Vagina (tissue), 2 donors: ENCODE data around the gene ADD1. TPM values are rescaled to one million over a fixed set of nuclear protein-coding genes. Genes with fewer than 3 reads are reported as not detected.

Experiments
- DNase-seq, 2 donors: peaks; one replicate each; pipeline ENCODE4 v3.0.0-alpha.2; 2017; ENCODE audit errors: extremely low spot score in 2 of 2
- H3K27ac ChIP-seq: fragments of 200-600 bp; sonication (generic); one replicate; pipeline ENCODE4 v1.5.1; 2019
- H3K27me3 ChIP-seq: fragments of 200-600 bp; sonication (generic); one replicate; pipeline ENCODE4 v1.5.1; 2019
- H3K36me3 ChIP-seq, 2 donors: fragments of 200-600 bp; sonication (generic); one replicate each; pipeline ENCODE4 v1.5.1; 2017 to 2019
- H3K4me1 ChIP-seq: fragments of 200-600 bp; sonication (generic); one replicate; pipeline ENCODE4 v1.5.1; 2019
- H3K4me3 ChIP-seq, 2 donors: fragments of 200-600 bp; sonication (generic); 1 replicate in 1 of 2; 2 replicates in 1 of 2; pipeline ENCODE4 v1.5.1; 2016 to 2019
- H3K9me3 ChIP-seq: fragments of 200-600 bp; sonication (generic); one replicate; pipeline ENCODE4 v1.5.1; 2019
- POLR2A ChIP-seq, 2 donors: fragments of 450-650 bp; IDR thresholded peaks; one replicate each; pipeline ENCODE4 v1.6.1; 2017; ENCODE audit warnings: antibody characterized with exemption in 2 of 2, mild to moderate bottlenecking in 2 of 2, moderate library complexity in 2 of 2
- POLR2AphosphoS5 ChIP-seq, 2 donors: sonication (generic); formaldehyde crosslinking; IDR thresholded peaks; one replicate each; pipeline ENCODE4 v1.9.0; 2017; ENCODE audit warnings: antibody characterized with exemption in 2 of 2, mild to moderate bottlenecking in 2 of 2, low read depth in 1 of 2; ENCODE audit not compliant: insufficient read depth in 1 of 2
- intact Hi-C: fragments of 100-400 bp; cut with DNase I; formaldehyde crosslinking; loops from one replicate; pipeline ENCODE4 v1.15.1; 2023
- total RNA-seq: library from RNA; depleted of rRNA; stranded (reverse); fragments of >200 nt; gene quantifications from one replicate; pipeline ENCODE4 v1.2.3, GENCODE V29; 2016
- TF ChIP-seq, protein P1 (sequence below), 3 experiments: fragments of 450-650 bp in 2 of 3; fragments of 200-600 bp in 1 of 3; sonication (generic) in 1 of 3; IDR thresholded peaks; one replicate each; pipeline ENCODE4 v1.5.1; 2017 to 2019; ENCODE audit warnings: antibody characterized with exemption in 3 of 3, mild to moderate bottlenecking in 2 of 3, moderate library complexity in 2 of 3

ADD1 gene
- total RNA-seq, 1 donor from 2014 or later = 228 TPM

DNA sequence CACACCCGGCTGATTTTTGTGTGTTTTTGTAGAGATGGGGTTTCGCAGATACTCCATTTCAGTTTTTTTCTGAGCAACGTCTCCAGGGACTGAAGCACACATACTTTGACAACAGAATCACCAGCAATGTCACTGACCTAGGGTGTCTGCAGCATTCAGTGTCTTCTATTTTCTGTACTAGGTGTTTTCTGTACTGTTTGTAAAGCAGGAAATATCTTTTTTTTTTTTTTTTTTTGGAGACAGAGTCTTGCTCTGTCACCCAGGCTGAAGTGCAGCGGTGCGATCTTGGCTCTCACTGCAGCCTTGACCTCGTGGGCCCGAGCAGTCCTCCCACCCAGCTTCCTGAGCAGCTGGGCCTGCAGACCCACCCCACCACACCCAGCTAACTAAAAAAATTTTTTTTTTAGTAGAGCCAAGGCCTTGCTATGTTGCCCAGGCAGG, 8.9 kb downstream of the ADD1 start:
- Histone ChIP-seq H3K36me3 (peaks cover 0 to 18% of the 10 kb centered on the region in 2 donors), H3K27ac (no peak overlapping the region), H3K4me1 (peaks cover 74% of the 10 kb centered on the region), H3K4me3 (no peak overlapping the region), H3K9me3 (no peaks in the 10 kb centered on the region), H3K27me3 (no peaks in the 10 kb centered on the region)
- DNase-seq = no peak
- TF ChIP-seq, protein P1, sequence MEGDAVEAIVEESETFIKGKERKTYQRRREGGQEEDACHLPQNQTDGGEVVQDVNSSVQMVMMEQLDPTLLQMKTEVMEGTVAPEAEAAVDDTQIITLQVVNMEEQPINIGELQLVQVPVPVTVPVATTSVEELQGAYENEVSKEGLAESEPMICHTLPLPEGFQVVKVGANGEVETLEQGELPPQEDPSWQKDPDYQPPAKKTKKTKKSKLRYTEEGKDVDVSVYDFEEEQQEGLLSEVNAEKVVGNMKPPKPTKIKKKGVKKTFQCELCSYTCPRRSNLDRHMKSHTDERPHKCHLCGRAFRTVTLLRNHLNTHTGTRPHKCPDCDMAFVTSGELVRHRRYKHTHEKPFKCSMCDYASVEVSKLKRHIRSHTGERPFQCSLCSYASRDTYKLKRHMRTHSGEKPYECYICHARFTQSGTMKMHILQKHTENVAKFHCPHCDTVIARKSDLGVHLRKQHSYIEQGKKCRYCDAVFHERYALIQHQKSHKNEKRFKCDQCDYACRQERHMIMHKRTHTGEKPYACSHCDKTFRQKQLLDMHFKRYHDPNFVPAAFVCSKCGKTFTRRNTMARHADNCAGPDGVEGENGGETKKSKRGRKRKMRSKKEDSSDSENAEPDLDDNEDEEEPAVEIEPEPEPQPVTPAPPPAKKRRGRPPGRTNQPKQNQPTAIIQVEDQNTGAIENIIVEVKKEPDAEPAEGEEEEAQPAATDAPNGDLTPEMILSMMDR (IDR thresholded peaks at IDR 0.05) = no peak
- TF ChIP-seq POLR2AphosphoS5 (IDR thresholded peaks at IDR 0.05; ENCODE audit: insufficient read depth in 1 of 2, low read depth in 1 of 2) (no peak), POLR2A (IDR thresholded peaks at IDR 0.05) (no peak)
- intact Hi-C loops = no loop called here

DNA sequence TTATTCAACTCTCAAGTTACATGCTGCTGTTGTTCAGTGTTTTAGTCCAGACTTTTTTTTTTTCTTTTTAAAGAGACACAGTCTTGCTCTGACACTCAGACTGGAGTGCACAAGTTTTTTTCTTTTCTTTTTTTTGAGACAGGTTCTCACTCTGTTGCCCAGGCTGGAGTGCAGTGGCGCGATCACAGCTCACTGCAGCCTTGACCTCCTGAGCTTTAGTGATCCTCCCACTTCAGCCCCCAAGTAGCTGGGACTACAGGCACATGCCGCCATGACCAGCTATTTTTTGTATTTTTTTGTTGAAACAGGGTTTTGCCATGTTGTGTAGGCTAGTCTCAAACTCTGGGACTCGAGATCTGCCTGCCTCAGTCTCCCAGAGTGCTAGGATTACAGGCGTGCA, 11.9 kb downstream of the ADD1 start:
- peaks cover 0 to 18% of the 10 kb centered on the region in 2 donors for H3K36me3 ChIP-seq
- TF ChIP-seq POLR2A (IDR thresholded peaks at IDR 0.05) (no peak), POLR2AphosphoS5 (IDR thresholded peaks at IDR 0.05; ENCODE audit: insufficient read depth in 1 of 2, low read depth in 1 of 2) (no peak)
- TF ChIP-seq, protein P1 (IDR thresholded peaks at IDR 0.05) = no peak
- no peak overlapping the region for H3K27ac ChIP-seq
- H3K4me3 ChIP-seq = no peak overlapping the region
- intact Hi-C loops = no loop called here
- no peak for DNase-seq
- H3K27me3 ChIP-seq = no peaks in the 10 kb centered on the region
- peaks cover 74% of the 10 kb centered on the region for H3K4me1 ChIP-seq
- no peaks in the 10 kb centered on the region for H3K9me3 ChIP-seq

DNA sequence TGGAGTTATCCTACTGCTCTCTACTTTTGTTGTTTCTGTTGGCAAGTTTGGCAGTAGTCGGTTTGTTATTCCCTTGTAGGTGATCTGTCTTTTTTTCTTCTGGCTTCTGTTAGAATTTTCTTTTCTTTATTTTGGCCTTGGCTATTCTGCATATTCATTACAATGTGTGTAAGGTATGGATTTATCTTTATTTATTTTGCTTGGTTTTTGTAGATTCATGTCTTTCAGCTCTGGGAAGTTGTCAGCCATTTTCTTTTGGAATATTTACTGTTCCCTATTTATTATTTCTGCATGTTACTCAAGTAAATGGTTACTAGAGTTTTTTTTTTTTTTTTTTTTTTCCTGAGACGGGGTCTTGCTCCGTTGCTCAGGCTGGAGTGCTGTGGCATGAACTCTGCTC, 12.6 kb downstream of the ADD1 start:
- TF ChIP-seq, protein P1 (IDR thresholded peaks at IDR 0.05) = no peak
- TF ChIP-seq POLR2AphosphoS5 (IDR thresholded peaks at IDR 0.05; ENCODE audit: insufficient read depth in 1 of 2, low read depth in 1 of 2) = no peak
- no peak for TF ChIP-seq POLR2A (IDR thresholded peaks at IDR 0.05)
- intact Hi-C loops = no loop called here

DNA sequence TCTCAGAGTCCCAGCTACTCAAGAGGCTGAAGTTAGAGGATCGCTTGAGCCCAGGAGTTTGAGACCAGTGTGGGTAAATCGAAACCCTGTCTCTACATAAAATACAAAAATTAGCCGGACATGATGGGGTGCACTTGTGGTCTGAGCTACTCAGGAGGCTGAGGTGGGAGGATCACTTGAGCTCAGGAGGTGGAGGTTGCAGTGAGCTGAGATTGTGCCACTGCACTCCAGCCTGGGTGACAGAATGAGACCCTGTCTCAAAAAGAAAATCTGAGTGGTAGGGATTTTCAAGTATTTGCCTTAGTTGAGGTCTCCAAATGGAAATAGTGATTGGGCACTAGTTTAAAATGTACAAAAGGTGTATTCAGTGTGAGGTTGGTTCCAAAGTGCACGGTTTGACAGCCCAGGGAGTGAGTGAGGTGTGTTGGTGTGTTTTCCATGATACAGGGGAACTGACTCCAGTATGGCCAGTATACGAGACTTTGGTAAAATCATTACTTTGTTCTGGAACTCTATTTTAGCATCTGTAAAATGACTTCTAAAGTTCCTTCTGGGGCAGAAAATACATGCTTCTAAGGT, 13.8 kb downstream of the ADD1 start:
- no peak for DNase-seq
- Histone ChIP-seq H3K9me3 (no peaks in the 10 kb centered on the region), H3K27ac (no peak overlapping the region), H3K27me3 (no peaks in the 10 kb centered on the region), H3K4me1 (peaks cover 83% of the 10 kb centered on the region), H3K4me3 (no peak overlapping the region), H3K36me3 (peaks cover 0 to 18% of the 10 kb centered on the region in 2 donors)
- TF ChIP-seq, protein P1 (IDR thresholded peaks at IDR 0.05) = no peak
- TF ChIP-seq POLR2AphosphoS5 (IDR thresholded peaks at IDR 0.05; ENCODE audit: insufficient read depth in 1 of 2, low read depth in 1 of 2) = no peak
- no peak for TF ChIP-seq POLR2A (IDR thresholded peaks at IDR 0.05)
- intact Hi-C loops = no loop called here

More for the DNA sequence above, 12.6 kb downstream of the ADD1 start:
- H3K4me1 ChIP-seq = peaks cover 74% of the 10 kb centered on the region
- no peak overlapping the region for H3K27ac ChIP-seq
- no peak overlapping the region for H3K4me3 ChIP-seq
- no peaks in the 10 kb centered on the region for H3K9me3 ChIP-seq
- peaks cover 0 to 18% of the 10 kb centered on the region in 2 donors for H3K36me3 ChIP-seq
- DNase-seq = no peak
- H3K27me3 ChIP-seq = no peaks in the 10 kb centered on the region

GRCh38 chr4:2858451-2859217, 15.0 kb downstream of the ADD1 start:
- Histone ChIP-seq H3K4me3 (no peak overlapping the region), H3K36me3 (peaks cover 0 to 13% of the 10 kb centered on the region in 2 donors), H3K27me3 (no peaks in the 10 kb centered on the region), H3K27ac (no peak overlapping the region), H3K4me1 (peaks cover 78% of the 10 kb centered on the region), H3K9me3 (no peaks in the 10 kb centered on the region)
- TF ChIP-seq POLR2AphosphoS5 (IDR thresholded peaks at IDR 0.05; ENCODE audit: insufficient read depth in 1 of 2, low read depth in 1 of 2) (no peak), POLR2A (IDR thresholded peaks at IDR 0.05) (no peak)
- TF ChIP-seq, protein P1 (IDR thresholded peaks at IDR 0.05) = no peak
- intact Hi-C loops = no loop called here
- no peak for DNase-seq
